ENCODE results near the gene NGRN.
"Not testable (repeated sequence)": the region's sequence is repeated elsewhere in the genome, so short reads cannot be mapped to it uniquely, and the experiment has no call there.

NGRN gene

GRCh38 chr15:90286678-90287077, 21.2 kb downstream of the NGRN start:
- peak; percentile 68 for DNase-seq

GRCh38 chr15:90287101-90287500, 21.6 kb downstream of the NGRN start:
- no peak for DNase-seq

DNA sequence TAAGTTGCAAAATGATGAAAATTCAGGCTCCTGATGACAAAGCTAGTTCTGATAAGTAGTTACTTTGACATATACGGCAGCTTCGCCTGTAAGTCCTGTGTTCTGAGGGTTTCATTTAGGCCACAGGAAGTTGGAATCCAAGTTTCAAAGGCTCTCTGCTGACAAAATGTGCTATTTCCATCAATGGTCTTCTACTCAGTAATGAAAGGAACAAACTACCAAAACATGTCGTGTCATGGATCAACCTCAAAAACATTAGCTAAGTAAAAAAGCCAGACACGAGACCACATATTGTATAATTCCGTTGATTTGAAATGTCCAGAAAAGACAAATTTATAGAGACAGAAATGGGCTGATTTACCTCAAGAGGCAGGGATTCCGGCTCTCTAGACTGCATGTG, 22.5 kb downstream of the NGRN start:
- no peak for DNase-seq

DNA sequence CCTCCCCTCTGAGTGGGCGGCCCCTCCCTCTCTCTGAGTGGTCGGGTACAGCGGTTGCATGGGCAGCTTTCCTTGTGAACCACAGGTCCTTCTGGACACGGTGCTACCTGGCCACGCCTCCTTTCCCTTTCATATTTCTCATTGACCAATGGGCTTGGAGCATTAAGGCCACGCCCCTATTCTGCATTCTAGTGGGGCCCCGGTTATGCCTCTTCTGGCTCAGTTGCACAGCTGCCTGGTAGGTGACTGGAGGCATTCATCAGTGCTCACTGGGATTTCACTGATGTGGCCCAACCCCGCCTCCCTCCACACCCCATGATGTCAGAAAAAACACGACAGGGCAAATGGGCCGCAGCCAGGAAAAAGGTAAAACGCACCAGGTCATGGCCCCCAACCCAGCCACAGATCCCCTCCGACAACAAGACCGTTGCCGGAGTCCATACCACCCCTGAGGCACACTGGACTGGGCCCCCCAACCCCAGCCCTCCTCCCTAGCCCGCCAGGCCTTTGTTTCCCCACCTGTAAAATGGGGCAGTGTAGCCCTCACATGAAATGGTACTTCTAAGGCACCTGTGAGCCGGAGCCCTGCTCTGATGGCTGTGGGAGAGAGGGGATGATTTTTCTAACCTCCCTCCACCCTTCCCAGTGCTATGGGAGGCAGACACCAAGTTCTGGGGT, 26.3 kb downstream of the NGRN start:
- DNase-seq, result no peak

DNA sequence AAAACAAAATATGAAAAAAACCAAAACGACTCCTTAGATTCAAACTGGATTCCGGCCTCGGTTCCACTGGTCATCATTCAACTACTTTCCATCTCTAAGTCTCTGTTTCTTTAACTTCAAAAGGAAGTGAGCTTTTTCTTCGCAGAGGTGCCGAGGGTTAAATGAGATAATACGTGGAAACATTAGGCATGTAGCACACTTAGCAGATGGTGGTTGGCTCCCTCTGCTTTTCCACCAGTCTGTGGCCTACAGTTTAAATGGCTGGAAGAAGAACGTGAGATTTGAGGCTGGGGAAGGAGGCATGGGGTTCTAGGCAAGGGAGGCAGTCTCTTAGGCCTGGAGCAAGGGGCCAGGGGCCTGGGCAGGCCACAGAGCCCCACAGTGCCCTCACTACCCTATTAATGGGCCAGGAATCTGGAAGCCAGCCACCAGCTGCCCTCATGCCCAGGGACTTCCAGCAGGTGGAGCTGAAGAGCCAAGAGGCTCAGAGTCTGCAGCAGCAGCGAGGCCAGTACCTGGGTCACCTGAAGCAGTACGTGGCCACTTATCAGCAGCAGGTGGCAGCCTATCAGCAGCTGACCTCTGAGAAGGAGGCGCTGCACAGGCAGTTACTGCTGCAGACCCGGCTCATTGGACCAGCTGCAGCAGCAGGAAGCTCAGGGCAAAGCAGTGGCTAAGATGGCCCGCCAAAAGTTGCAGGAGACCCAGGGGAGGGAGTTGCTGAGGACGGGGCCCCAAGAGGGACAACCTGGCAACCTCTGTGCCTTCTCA, 27.8 kb downstream of the NGRN start:
- peak; percentile 49 for DNase-seq

DNA sequence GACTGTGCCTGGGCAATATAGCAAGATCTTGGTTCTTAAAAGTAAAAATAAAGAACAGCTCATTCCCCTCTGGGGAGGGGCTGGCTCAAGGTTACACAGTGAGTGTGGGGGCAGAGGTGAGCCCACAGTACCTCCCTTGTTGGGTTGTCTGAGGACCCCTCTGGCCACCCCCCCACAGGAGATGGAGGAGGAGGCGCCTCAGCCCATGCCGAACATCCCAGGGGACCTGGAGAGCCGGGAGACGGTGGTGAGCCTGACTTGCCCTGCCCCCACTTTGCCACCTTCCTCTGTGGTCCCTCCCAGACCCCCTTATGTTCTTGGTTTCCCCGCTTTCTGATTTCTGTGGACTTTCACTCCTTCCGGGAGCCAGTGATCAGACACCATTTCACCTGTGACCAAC, 28.7 kb downstream of the NGRN start:
- no peak for DNase-seq

DNA sequence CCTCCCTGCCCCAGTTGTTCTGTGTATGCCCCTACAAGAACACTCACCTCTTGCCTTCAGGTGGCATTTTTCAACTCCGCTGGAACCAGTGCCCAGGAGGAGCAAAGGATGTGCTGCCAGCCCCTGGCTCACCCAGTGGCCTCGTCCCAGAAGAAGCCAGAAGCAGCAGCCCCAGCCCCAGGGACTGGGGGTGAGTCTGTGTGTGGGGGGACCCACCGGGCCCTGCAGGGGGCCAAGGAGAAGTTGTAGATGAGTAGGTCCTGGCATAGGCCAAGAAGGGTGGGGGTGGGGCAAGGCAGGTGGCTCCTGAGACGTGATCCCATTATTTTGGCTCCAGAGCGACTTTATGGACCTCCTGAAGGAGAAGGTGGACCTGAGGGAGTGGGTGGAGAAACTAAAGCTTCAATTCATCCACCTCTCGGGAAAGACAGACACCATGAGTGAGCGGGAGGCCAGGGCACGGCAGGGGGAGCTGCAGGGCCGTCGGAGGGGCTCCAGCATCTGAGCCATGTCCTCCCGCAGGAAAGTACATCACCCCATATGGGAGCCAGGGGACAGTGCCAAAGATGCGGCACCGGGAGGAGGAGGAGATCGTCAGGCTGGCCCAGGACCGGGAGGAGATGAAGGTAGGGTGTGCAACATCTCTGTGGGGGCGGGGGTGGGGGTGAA, 29.3 kb downstream of the NGRN start:
- no peak for DNase-seq

- no peak for DNase-seq
These were observed 29.8 kb downstream of the NGRN start for GRCh38 chr15:90295270-90295648.

DNA sequence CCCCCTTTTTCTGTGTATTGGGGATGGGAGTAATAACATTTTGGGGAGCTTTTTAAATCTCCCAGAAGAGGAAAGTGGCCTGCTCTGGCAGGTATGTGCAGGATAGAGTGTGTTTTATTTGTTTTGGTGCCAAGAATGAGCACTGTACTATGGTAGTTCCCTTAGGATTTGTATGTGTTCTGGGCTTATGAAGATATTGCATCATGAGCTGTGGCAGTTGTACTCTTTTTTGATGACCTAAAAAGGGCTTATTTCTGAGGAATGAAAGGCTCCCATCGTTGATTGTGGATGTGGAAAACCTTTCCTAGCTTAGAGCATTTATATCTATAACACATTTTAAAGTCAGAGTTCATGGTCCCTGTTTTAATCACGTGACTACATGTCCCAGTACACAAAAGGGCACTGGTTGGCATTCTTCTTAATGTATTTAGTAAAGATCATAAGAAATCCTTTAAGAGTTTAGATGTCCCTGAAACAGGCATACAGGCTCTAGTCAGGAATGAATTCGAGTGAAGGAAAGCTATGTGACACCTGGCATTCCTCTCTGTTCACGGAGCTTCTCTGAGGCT, 30.9 kb downstream of the NGRN start:
- DNase-seq, result peak; percentile 32

DNA sequence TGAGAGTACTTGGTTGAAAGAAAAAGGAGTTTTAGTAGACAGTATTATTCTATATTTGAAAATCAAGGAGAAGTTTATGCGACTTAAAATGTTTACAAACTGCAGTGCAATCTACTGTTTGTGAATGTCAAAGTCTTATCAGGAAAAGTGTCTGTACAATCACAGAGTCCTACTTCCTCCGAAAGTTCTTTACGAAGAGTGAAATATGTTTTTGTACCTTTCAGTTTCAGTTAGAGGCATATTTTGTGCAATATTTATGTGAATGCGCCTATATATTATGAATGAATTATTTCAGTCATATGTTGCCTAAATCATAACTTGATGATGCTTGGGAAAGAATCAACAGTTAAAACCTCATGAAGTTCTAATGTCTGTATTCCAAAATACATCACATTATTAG, 31.5 kb downstream of the NGRN start:
- no peak for DNase-seq

GRCh38 chr15:90300541-90300940, 35.1 kb downstream of the NGRN start:
- no peak for DNase-seq

DNA sequence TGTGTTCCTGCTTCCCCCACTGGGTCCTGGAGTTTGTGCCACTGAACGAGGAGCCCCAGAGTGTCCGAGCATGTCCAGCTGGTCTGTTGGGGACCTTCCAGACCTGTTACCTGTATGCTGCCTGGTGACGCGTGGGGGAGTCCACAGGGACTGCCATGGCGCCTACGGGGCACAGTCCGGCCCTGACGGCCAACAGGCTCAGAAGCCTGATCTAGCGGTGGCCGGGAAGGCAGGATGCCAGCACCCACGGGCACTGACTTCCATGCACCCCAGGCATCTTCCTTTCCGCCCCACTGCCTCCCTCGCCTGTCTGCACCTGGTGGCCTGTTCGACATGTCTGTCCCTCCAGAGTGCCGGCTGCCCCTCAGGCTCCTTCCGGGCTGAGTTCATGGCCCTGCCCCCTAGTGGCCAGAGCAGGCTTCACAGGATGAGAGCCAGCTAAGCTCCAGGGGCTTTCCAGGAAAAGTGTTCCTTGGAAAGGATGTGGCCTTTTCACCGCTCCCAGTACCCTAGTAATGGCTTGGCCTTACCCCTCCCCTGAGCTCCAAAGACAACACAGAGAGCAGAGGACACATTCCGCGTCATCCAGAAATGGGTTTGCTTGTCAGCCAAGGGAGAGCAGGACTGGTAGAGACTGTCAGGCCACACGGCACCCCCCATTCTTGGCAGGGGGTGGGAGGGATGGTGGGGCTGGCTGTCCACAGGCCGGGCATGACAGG, 35.7 kb downstream of the NGRN start:
- peak; percentile 63 for DNase-seq

GRCh38 chr15:90301707-90302300, 36.3 kb downstream of the NGRN start:
- no peak for DNase-seq

DNA sequence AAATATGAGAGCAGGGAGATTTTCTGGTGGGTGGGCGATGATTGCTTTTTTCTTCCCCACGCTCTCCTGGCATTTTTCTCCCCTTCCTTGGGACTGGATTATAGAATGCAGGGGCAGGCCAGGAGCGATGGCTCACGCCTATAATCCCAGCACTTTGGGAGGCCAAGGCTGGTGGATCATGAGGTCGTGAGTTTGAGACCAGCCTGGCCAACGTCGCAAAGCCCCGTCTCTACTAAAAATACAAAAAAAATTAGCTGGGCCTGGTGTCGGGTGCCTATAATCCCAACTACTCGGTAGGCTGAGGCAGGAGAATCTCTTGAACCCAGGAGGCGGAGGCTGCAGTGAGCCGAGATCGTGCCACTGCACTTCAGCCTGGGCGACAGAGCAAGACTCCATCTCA, 39.9 kb downstream of the NGRN start:
- DNase-seq, result not testable (repeated sequence)

- no peak for DNase-seq
These were observed 40.5 kb downstream of the NGRN start for GRCh38 chr15:90305932-90306331.

DNA sequence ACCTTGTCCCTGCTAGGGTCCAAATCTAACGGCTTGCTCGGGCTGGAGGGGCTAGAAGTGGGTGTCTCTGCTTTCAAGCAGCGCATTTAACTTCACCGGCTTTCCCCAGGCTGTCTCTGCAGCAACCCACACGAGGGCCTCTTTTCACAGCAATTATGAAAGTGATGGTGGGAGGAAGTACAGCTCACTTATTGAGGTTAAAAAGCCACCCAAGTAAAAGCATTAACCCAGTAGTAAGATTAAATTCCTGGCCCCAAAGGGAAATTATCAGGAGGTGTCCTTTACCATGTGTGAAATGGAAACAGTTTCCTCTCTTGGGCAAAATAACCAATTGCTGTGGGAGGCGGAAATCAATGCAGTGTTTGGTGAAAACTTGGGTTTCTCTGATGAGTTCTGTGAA, 41.1 kb downstream of the NGRN start:
- DNase-seq, result no peak

- no peak for DNase-seq
These were observed 42.2 kb downstream of the NGRN start for GRCh38 chr15:90307661-90308060.

DNA sequence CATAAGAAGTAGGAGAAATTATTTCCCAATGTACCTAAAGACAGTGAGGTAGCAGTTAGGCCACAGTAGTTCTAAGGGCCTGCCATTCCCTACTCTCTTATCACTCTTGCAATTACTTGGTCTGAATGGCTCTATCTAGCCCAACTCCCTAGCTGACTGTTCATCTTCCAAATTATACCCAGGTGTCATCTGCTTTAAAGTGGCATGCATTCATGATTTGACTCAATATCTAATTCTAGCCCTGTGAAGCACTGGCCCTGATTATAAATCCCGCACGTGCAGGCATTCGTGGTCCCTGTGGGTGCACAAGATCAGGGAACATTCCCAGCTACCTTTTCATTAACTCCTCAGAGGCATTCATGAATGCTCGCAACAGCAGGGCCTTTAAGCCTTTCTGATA, 43.5 kb downstream of the NGRN start:
- DNase-seq, result no peak

GRCh38 chr15:90315278-90315982, 50.0 kb downstream of the NGRN start:
- peak; percentile 69 for DNase-seq

DNA sequence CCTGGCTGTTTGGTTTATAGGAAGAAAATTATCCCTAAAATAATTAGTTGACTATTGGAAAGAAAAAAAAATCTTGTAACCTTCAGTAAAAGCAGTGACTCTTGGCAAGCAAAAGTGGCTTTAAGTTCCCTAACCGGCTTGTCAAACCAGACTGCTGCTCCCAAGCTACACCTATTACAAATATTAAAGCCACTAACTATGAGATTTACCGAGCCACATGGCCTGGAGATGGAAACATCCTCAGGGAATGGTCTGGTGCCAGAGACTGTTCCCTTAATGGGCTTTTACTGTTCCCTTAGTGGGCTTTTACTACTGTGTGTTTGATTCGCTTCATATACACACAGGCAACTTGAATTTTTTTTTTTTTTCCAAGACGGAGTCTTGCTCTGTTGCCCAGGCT, 50.7 kb downstream of the NGRN start:
- DNase-seq, result no peak

GRCh38 chr15:90318591-90318990, 53.1 kb downstream of the NGRN start:
- DNase-seq, result no peak
